Muscle layer of duodenum (tissue), 2 donors: Measurements from ENCODE around the gene C1QTNF12.

Experiments
- H3K27ac ChIP-seq: one replicate; pipeline ENCODE4 v1.7.0; 2013; ENCODE audit warnings: mild to moderate bottlenecking, low read length
- H3K27me3 ChIP-seq: one replicate; pipeline ENCODE4 v1.7.0; 2013; ENCODE audit warnings: low read depth, mild to moderate bottlenecking, control low read depth, low read length
- H3K36me3 ChIP-seq, 2 donors: one replicate each; pipeline ENCODE4 v1.7.0; 2013; ENCODE audit warnings: low read length in 2 of 2, control low read depth in 1 of 2, mild to moderate bottlenecking in 1 of 2; ENCODE audit not compliant: insufficient read depth in 2 of 2, control insufficient read depth in 1 of 2
- H3K4me1 ChIP-seq, 2 donors: one replicate each; pipeline ENCODE4 v1.7.0; 2013; ENCODE audit warnings: low read length in 2 of 2, mild to moderate bottlenecking in 2 of 2, control low read depth in 1 of 2, moderate library complexity in 1 of 2; ENCODE audit not compliant: insufficient read depth in 2 of 2, control insufficient read depth in 1 of 2
- H3K4me3 ChIP-seq, 2 donors: one replicate each; pipeline ENCODE4 v1.7.0; 2013; ENCODE audit warnings: low read length in 2 of 2, low read depth in 1 of 2, mild to moderate bottlenecking in 1 of 2
- H3K9me3 ChIP-seq, 2 donors: one replicate each; pipeline ENCODE4 v1.7.0; 2013; ENCODE audit warnings: low read length in 2 of 2, control low read depth in 1 of 2, mild to moderate bottlenecking in 1 of 2; ENCODE audit not compliant: control insufficient read depth in 1 of 2
- donor health status: healthy.

Gene C1QTNF12

GRCh38 chr1:1279028-1279427 lies 32.5 kb upstream of the C1QTNF12 start:
- H3K9me3 ChIP-seq: no peaks in the 10 kb centered on the region
- peaks cover 0 to 7% of the 10 kb centered on the region in 2 donors for H3K4me1 ChIP-seq
- no peak overlapping the region for H3K4me3 ChIP-seq
- no peak overlapping the region for H3K27ac ChIP-seq
- no peaks in the 10 kb centered on the region for H3K36me3 ChIP-seq
- no peaks in the 10 kb centered on the region for H3K27me3 ChIP-seq

- no peaks in the 10 kb centered on the region for H3K9me3 ChIP-seq
- H3K27ac ChIP-seq: no peak overlapping the region
- peaks cover 0 to 7% of the 10 kb centered on the region in 2 donors for H3K4me1 ChIP-seq
- H3K36me3 ChIP-seq: no peaks in the 10 kb centered on the region
- no peaks in the 10 kb centered on the region for H3K27me3 ChIP-seq
- no peak overlapping the region for H3K4me3 ChIP-seq
These were observed 32.1 kb upstream of the C1QTNF12 start for GRCh38 chr1:1278620-1279019.

DNA sequence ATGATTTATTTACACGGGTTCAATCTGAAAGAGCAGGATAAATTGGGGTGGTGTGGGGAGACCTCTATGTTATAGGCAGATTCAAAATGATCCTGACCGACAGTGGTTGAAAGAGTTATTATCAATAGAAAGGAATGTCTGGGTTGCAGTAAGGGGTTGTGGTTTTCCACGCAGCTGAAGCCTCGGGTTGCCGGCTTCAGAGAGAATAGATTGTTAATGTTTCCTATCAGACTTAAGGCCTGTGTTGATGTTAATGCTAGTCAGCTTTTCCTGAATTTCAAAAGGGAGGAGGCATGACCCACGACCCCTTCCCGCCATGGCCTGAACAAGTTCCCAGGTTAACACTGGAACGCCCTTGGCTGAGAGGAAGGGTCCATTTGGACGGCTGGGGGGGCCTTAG lies 29.3 kb upstream of the C1QTNF12 start:
- Histone ChIP-seq H3K9me3 (no peaks in the 10 kb centered on the region), H3K4me1 (peaks cover 15 to 29% of the 10 kb centered on the region in 2 donors), H3K27ac (no peak overlapping the region), H3K36me3 (no peaks in the 10 kb centered on the region), H3K4me3 (no peak overlapping the region), H3K27me3 (no peaks in the 10 kb centered on the region)

- Histone ChIP-seq H3K9me3 (no peaks in the 10 kb centered on the region), H3K27ac (no peak overlapping the region), H3K27me3 (no peaks in the 10 kb centered on the region), H3K4me3 (peak overlapping the region in 1 of 2 donors; percentile 97), H3K4me1 (peaks cover 19 to 36% of the 10 kb centered on the region in 2 donors), H3K36me3 (no peaks in the 10 kb centered on the region)
These were observed 28.5 kb upstream of the C1QTNF12 start for GRCh38 chr1:1274931-1275431.

DNA sequence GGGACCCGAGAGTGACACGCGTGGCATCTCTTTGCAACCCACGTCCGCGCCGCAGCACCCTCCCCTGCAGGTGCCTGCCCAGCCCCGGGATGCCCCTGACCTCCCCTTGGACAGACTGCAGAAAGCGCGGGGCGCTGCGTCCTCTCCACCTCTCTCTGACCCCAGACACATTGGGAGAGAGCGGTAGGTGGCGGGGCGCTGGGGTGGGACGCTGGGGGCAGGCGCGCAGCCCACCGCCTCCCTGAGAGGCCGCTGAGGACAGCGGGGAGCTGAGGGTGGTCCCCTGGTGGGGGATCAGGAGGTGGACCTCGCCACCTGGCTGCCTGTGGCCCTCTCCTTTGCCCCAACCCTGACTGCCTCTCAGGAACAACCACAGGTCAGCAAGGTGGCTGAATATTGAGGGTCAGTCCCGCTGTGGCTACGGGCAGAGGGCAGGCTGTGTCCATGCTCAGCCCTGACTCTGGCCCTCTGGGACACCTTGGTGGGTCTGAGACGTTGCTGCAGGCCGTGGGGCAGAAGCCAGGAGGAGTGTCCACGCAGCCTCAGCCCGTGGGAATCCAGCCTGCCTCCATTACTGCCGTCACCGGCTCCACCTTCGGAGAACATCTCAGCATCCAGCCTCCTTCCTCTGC lies 27.9 kb upstream of the C1QTNF12 start:
- Histone ChIP-seq H3K27me3 (no peaks in the 10 kb centered on the region), H3K27ac (no peak overlapping the region), H3K36me3 (no peaks in the 10 kb centered on the region), H3K4me3 (peak overlapping the region; percentile 53 to 97), H3K4me1 (peaks cover 19 to 36% of the 10 kb centered on the region in 2 donors), H3K9me3 (no peaks in the 10 kb centered on the region)

DNA sequence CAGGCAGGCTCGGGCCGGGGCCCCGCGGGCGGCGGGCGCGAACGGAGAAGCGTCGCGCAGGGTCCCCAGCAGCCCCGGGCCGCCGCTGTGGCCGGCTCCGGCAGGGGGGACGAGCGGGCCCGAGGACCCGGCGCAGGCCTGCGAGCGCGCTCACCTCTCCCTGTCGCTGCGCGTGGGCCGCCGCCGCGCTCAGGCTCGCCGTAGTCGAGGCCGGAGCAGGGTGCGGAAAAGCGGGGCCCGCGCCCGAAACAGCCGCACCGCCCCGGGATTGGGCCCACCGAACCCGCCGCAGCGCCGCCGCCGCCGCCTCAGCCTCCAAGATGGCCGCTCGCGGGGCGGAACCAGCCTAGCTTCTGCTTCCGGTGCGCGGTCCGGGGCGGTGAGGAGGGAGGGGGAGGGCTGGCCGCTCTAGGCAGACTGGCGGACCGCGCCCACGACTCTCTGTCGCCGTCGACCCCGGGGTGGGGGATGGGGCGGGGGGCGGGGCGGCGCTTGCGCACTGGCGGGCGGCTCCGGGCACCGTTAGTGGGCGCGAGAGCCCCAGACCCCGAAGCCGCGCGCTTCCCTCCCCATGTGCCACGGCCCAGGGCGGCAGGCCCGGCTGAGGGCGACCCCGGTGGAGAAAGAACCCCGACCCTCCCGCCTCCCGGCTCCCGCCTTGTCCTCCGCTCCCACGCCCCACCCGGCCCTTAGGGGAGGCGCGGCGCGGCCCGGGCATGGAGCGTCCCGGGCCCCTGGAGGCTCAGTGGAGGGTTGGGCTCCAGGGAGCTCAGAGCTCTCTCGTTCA lies 27.2 kb upstream of the C1QTNF12 start, which contains the start of gene UBE2J2:
Gene UBE2J2 (minus strand): TSS at position 343 of the 787 bp plus-strand sequence. CDS start 5,862 bp downstream, outside the sequence.
- peak within 1 kb of the TSS; percentile 78 to 97 for H3K4me3 ChIP-seq
- H3K36me3 ChIP-seq: no peaks in the 10 kb centered on the region
- H3K27me3 ChIP-seq: no peaks in the 10 kb centered on the region
- no peaks in the 10 kb centered on the region for H3K9me3 ChIP-seq
- peaks cover 19 to 36% of the 10 kb centered on the region in 2 donors for H3K4me1 ChIP-seq
- H3K27ac ChIP-seq: peak within 1 kb of the TSS; percentile 69

DNA sequence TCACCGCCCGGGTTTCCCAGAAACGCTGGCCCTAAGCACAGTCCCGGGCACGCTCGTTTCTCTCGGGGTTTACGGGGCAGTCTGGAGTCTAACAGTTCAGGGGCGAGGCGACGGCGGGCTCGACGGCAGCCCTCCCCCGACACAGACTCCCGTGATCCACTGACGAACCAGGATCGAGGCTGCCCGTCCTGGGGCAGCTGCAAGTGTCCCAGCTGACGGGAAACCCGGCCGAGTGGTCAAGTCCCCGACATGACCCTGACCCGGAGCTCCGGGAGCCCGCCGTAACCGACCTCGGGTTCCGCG lies 26.6 kb upstream of the C1QTNF12 start:
- H3K27ac ChIP-seq: peak overlapping the region; percentile 69
- peaks cover 19 to 36% of the 10 kb centered on the region in 2 donors for H3K4me1 ChIP-seq

GRCh38 chr1:1272341-1273208 lies 26.1 kb upstream of the C1QTNF12 start:
- Histone ChIP-seq H3K36me3 (peaks cover 1 to 2% of the 10 kb centered on the region in 2 donors), H3K4me1 (peaks cover 19 to 36% of the 10 kb centered on the region in 2 donors), H3K4me3 (peak overlapping the region; percentile 78 to 97)

More for the DNA sequence above, 26.6 kb upstream of the C1QTNF12 start:
- Histone ChIP-seq H3K36me3 (no peaks in the 10 kb centered on the region), H3K27me3 (no peaks in the 10 kb centered on the region), H3K9me3 (no peaks in the 10 kb centered on the region), H3K4me3 (peak overlapping the region; percentile 78 to 97)

DNA sequence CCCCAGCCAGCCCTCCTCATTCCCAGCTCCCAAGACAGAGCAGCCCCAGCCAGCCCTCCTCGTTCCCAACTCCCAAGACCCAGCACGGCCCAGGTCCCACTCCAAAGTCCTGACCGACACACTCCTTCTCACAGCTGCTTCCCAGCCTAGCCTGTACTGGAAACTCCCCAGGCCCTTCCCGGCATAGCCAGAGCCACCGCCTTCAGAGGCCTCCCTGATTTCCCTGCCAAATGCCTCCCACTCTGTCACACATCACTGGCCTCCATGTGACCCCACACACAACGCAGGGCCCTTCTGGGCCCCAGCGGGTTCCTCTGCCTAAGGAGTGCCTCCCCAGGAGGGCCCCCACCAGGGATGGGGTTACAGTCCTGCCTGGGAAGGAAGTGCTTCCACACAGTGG lies 24.3 kb upstream of the C1QTNF12 start:
- Histone ChIP-seq H3K9me3 (no peaks in the 10 kb centered on the region), H3K4me3 (peak overlapping the region; percentile 5 to 26), H3K27me3 (no peaks in the 10 kb centered on the region), H3K4me1 (peaks cover 19 to 36% of the 10 kb centered on the region in 2 donors), H3K27ac (no peak overlapping the region), H3K36me3 (peaks cover 7 to 11% of the 10 kb centered on the region in 2 donors)

More at GRCh38 chr1:1272341-1273208, 26.1 kb upstream of the C1QTNF12 start:
- Histone ChIP-seq H3K27ac (peak overlapping the region; percentile 69), H3K9me3 (no peaks in the 10 kb centered on the region), H3K27me3 (no peaks in the 10 kb centered on the region)

- Histone ChIP-seq H3K27ac (no peak overlapping the region), H3K36me3 (peaks cover 11 to 29% of the 10 kb centered on the region in 2 donors), H3K27me3 (no peaks in the 10 kb centered on the region), H3K9me3 (no peaks in the 10 kb centered on the region), H3K4me3 (no peak overlapping the region), H3K4me1 (peaks cover 19 to 29% of the 10 kb centered on the region in 2 donors)
These were observed 21.8 kb upstream of the C1QTNF12 start for GRCh38 chr1:1268284-1268682.
